ENCODE measurements around the gene MAMDC2.

MAMDC2 gene

GRCh38 chr9:70106571-70106970, 62.9 kb downstream of the MAMDC2 start:
- TF ChIP-seq GLIS3 (CRISPR knock-in tag; IDR thresholded peaks at IDR 0.05) (no peak), PATZ1 (CRISPR knock-in tag; IDR thresholded peaks at IDR 0.05; ENCODE audit: borderline replicate concordance) (no peak), TCF4 (CRISPR knock-in tag; IDR thresholded peaks at IDR 0.05; ENCODE audit: borderline replicate concordance) (no peak), ZFP3 (CRISPR knock-in tag; IDR thresholded peaks at IDR 0.05) (no peak), ZFP30 (CRISPR knock-in tag; IDR thresholded peaks at IDR 0.05) (no peak), OSR1 (CRISPR knock-in tag; IDR thresholded peaks at IDR 0.05) (no peak), POU6F1 (CRISPR knock-in tag; IDR thresholded peaks at IDR 0.05; ENCODE audit: borderline replicate concordance, low read depth) (no peak), ESRRG (CRISPR knock-in tag; IDR thresholded peaks at IDR 0.05) (no peak), RARB (CRISPR knock-in tag; IDR thresholded peaks at IDR 0.05) (no peak), CREB5 (CRISPR knock-in tag; IDR thresholded peaks at IDR 0.05; ENCODE audit: low read depth) (no peak), ZNF70 (CRISPR knock-in tag; IDR thresholded peaks at IDR 0.05) (no peak), TSHZ2 (CRISPR knock-in tag; IDR thresholded peaks at IDR 0.05) (no peak), ZNF8 (CRISPR knock-in tag; IDR thresholded peaks at IDR 0.05) (no peak), SNAI2 (CRISPR knock-in tag; IDR thresholded peaks at IDR 0.05) (no peak), CSRNP3 (CRISPR knock-in tag; IDR thresholded peaks at IDR 0.05) (no peak), ISL1 (CRISPR knock-in tag; IDR thresholded peaks at IDR 0.05) (no peak), BACH2 (CRISPR knock-in tag; IDR thresholded peaks at IDR 0.05; ENCODE audit: borderline replicate concordance) (no peak), ZC3H10 (CRISPR knock-in tag; IDR thresholded peaks at IDR 0.05) (no peak), PPARA (CRISPR knock-in tag; IDR thresholded peaks at IDR 0.05; ENCODE audit: borderline replicate concordance) (no peak), ARNTL (CRISPR knock-in tag; IDR thresholded peaks at IDR 0.05; ENCODE audit: borderline replicate concordance, low read depth) (no peak)
- ATAC-seq = no peak

- TF ChIP-seq ZNF8 (CRISPR knock-in tag; IDR thresholded peaks at IDR 0.05) = no peak
- TF ChIP-seq ZNF70 (CRISPR knock-in tag; IDR thresholded peaks at IDR 0.05) = no peak
- TF ChIP-seq OSR1 (CRISPR knock-in tag; IDR thresholded peaks at IDR 0.05) = no peak
- ATAC-seq = no peak
These were observed 63.9 kb downstream of the MAMDC2 start for GRCh38 chr9:70107558-70107957.

- no peak for ATAC-seq
- no peak for TF ChIP-seq ZNF8 (CRISPR knock-in tag; IDR thresholded peaks at IDR 0.05)
- TF ChIP-seq PATZ1 (CRISPR knock-in tag; IDR thresholded peaks at IDR 0.05; ENCODE audit: borderline replicate concordance) = no peak
- no peak for TF ChIP-seq ZNF565 (CRISPR knock-in tag; conservative IDR thresholded peaks at IDR 0.05; ENCODE audit: low read depth)
- no peak for TF ChIP-seq CREB5 (CRISPR knock-in tag; IDR thresholded peaks at IDR 0.05; ENCODE audit: low read depth)
- no peak for TF ChIP-seq ARNTL (CRISPR knock-in tag; IDR thresholded peaks at IDR 0.05; ENCODE audit: borderline replicate concordance, low read depth)
- TF ChIP-seq OSR1 (CRISPR knock-in tag; IDR thresholded peaks at IDR 0.05) = no peak
- TF ChIP-seq TOX (CRISPR knock-in tag; IDR thresholded peaks at IDR 0.05; ENCODE audit: borderline replicate concordance) = no peak
- no peak for TF ChIP-seq POU6F1 (CRISPR knock-in tag; IDR thresholded peaks at IDR 0.05; ENCODE audit: borderline replicate concordance, low read depth)
- no peak for TF ChIP-seq ZFP3 (CRISPR knock-in tag; IDR thresholded peaks at IDR 0.05)
- TF ChIP-seq RARB (CRISPR knock-in tag; IDR thresholded peaks at IDR 0.05) = no peak
These were observed 64.5 kb downstream of the MAMDC2 start for GRCh38 chr9:70108181-70108580.

Data from SK-N-SH treated with all-trans-retinoic acid at 6 μM for 48 hours (cell line).